K562 (cell line): ENCODE data around the gene LLGL2. TPM values are rescaled to one million over a fixed set of nuclear protein-coding genes. Genes with fewer than 3 reads are reported as not detected.

Source experiments
- CGGBP1 ChIP-seq: fragments of 250-450 bp; sonication (Bioruptor Pico); IDR thresholded peaks from 2 replicates; pipeline ENCODE4 v1.9.0; 2021; ENCODE audit warnings: mild to moderate bottlenecking
- CHD1 ChIP-seq: fragments of 200-600 bp; sonication (generic); IDR thresholded peaks from one replicate; pipeline ENCODE4 v1.6.1; 2012; ENCODE audit warnings: mild to moderate bottlenecking, moderate library complexity, low read length, inconsistent platforms
- CREM ChIP-seq: IDR thresholded peaks from 2 replicates; pipeline ENCODE4 v1.6.1; 2014; ENCODE audit warnings: antibody characterized with exemption, low read depth
- FIP1L1 ChIP-seq: fragments of 200-400 bp; formaldehyde crosslinking; IDR thresholded peaks from 2 replicates; pipeline ENCODE4 v1.6.1; 2018; ENCODE audit warnings: mild to moderate bottlenecking, low read depth, low read length; ENCODE audit not compliant: poor library complexity, severe bottlenecking
- FOXO4 ChIP-seq: fragments of 450-650 bp; formaldehyde crosslinking; IDR thresholded peaks from 2 replicates; pipeline ENCODE4 v1.4.0; 2020; ENCODE audit warnings: mild to moderate bottlenecking, moderate library complexity
- GABPA ChIP-seq: fragments of 200-800 bp; sonication (Bioruptor generic); conservative IDR thresholded peaks from 2 replicates; pipeline ENCODE4 v1.6.1; 2016; ENCODE audit warnings: low read depth, missing genetic modification characterization, missing compliant biosample characterization
- GABPB2 ChIP-seq: fragments of 250-450 bp; sonication (Bioruptor Pico); conservative IDR thresholded peaks from 2 replicates; pipeline ENCODE4 v1.5.1; 2021; ENCODE audit warnings: mild to moderate bottlenecking
- GTF2B ChIP-seq: IDR thresholded peaks from 2 replicates; pipeline ENCODE4 v1.6.1; 2011; ENCODE audit not compliant: insufficient read length; ENCODE audit errors: extremely low read depth
- HMGN3 ChIP-seq: IDR thresholded peaks from 2 replicates; pipeline ENCODE4 v1.6.1; 2011; ENCODE audit warnings: borderline replicate concordance, low read depth, mild to moderate bottlenecking, mixed read lengths, low read length; ENCODE audit not compliant: insufficient read length; ENCODE audit errors: extremely low read depth
- JUNB ChIP-seq: fragments of 450-650 bp; formaldehyde crosslinking; conservative IDR thresholded peaks from 2 replicates; pipeline ENCODE4 v1.4.0; 2020; ENCODE audit warnings: mild to moderate bottlenecking
- PCBP1 ChIP-seq: fragments of 200-400 bp; formaldehyde crosslinking; IDR thresholded peaks from 2 replicates; pipeline ENCODE4 v1.6.1; 2018; ENCODE audit warnings: mild to moderate bottlenecking, low read depth, low read length; ENCODE audit not compliant: poor library complexity, severe bottlenecking
- RB1 ChIP-seq: fragments of 450-650 bp; IDR thresholded peaks from 2 replicates; pipeline ENCODE4 v1.6.1; 2017; ENCODE audit warnings: low read depth, mild to moderate bottlenecking
- SMARCC2 ChIP-seq: fragments of 450-650 bp; IDR thresholded peaks from 2 replicates; pipeline ENCODE4 v1.6.1; 2017; ENCODE audit warnings: antibody characterized with exemption, moderate library complexity, mild to moderate bottlenecking, low read depth
- SMARCE1 ChIP-seq: fragments of 450-650 bp; IDR thresholded peaks from 2 replicates; pipeline ENCODE4 v1.7.1; 2016; ENCODE audit warnings: mild to moderate bottlenecking
- STAT5B ChIP-seq: fragments of 250-450 bp; sonication (Bioruptor Pico); IDR thresholded peaks from 2 replicates; pipeline ENCODE4 v1.8.0; 2021; ENCODE audit warnings: mild to moderate bottlenecking, inconsistent platforms
- SUPT5H ChIP-seq: fragments of 450-650 bp; IDR thresholded peaks from 2 replicates; pipeline ENCODE4 v1.6.1; 2016
- ZNF165 ChIP-seq: fragments of 250-450 bp; sonication (Bioruptor Pico); IDR thresholded peaks from 2 replicates; pipeline ENCODE4 v1.4.0; 2020; ENCODE audit warnings: borderline replicate concordance
- ZNF232 ChIP-seq: sonication (generic); formaldehyde crosslinking; IDR thresholded peaks from 2 replicates; pipeline ENCODE4 v1.8.0; 2022; ENCODE audit warnings: mild to moderate bottlenecking, missing genetic modification reagents
- ZNF764 ChIP-seq: fragments of 250-450 bp; sonication (Bioruptor Pico); IDR thresholded peaks from 2 replicates; pipeline ENCODE4 v1.4.0; 2020; ENCODE audit warnings: low read depth, mild to moderate bottlenecking, moderate library complexity
- polyA plus RNA-seq, 8 experiments: library from polyadenylated mRNA; depleted of rRNA in 4 of 8; stranded (reverse) in 5 of 8; unstranded in 3 of 8; fragments of >200 nt; fragmentation: Nextera tagmentation in 2 of 8; fragmentation: Illumina TruSeq in 1 of 8; extraction: Ambion mirVana in 2 of 8; extraction: Trizol in 1 of 8; gene quantifications; 2 replicates each; pipeline versions ENCODE4 v1.2.1 to v1.2.3, GENCODE V29; 2011 to 2014; ENCODE audit warnings: inconsistent platforms in 1 of 8, missing spikeins in 1 of 8
- total RNA-seq, 7 experiments: library from RNA; depleted of rRNA in 6 of 7; stranded (reverse); fragments of >200 nt in 6 of 7; fragmentation: Illumina TruSeq in 2 of 7; extraction: Trizol in 2 of 7; gene quantifications; 2 replicates each; pipeline versions ENCODE4 v1.2.1 to v1.2.3, GENCODE V29; 2011 to 2021; ENCODE audit warnings: low replicate concordance in 1 of 7
- TF ChIP-seq, protein P1 (sequence below): fragments of 250-450 bp; sonication (Bioruptor Pico); IDR thresholded peaks from 2 replicates; pipeline ENCODE4 v1.4.0; 2020

LLGL2 gene
- total and polyA plus RNA-seq, 9 of the 15 experiments (the other 6 are each of a cell fraction or from before 2014, with no cell fraction given) = 0.32 to 24.4 (median 10.2) TPM

GRCh38 chr17:75515496-75516254 lies 9.8 kb upstream of the LLGL2 start, which contains the start of gene CASKIN2 (continued):
- TF ChIP-seq GTF2B = no peak
- no peak for TF ChIP-seq CGGBP1 (CRISPR knock-in tag)
- peak; percentile 70 for TF ChIP-seq GABPA (tag)
- TF ChIP-seq HMGN3 = peak; percentile 20
- TF ChIP-seq FIP1L1 = peak; percentile 81
- TF ChIP-seq SMARCE1 = peak; percentile 61; the same call in 1 of the 2 replicates
- no peak for TF ChIP-seq SUPT5H
- no peak for TF ChIP-seq PCBP1
- no peak for TF ChIP-seq FOXO4
- 0 out of 2 replicates have a peak, but pooled peaks have one; percentile 54 for TF ChIP-seq ZNF764 (CRISPR knock-in tag)
- peak; percentile 82 for TF ChIP-seq RB1
- peak; percentile 71 for TF ChIP-seq CHD1
- TF ChIP-seq CREM = peak; percentile 63; the same call in 1 of the 2 replicates
- TF ChIP-seq STAT5B (CRISPR knock-in tag) = no peak
- TF ChIP-seq SMARCC2 = peak; percentile 37; the same call in 1 of the 2 replicates
- TF ChIP-seq ZNF165 (CRISPR knock-in tag) = 0 out of 2 replicates have a peak, but pooled peaks have one; percentile 47
- no peak for TF ChIP-seq JUNB (CRISPR knock-in tag)
- TF ChIP-seq, protein P1, sequence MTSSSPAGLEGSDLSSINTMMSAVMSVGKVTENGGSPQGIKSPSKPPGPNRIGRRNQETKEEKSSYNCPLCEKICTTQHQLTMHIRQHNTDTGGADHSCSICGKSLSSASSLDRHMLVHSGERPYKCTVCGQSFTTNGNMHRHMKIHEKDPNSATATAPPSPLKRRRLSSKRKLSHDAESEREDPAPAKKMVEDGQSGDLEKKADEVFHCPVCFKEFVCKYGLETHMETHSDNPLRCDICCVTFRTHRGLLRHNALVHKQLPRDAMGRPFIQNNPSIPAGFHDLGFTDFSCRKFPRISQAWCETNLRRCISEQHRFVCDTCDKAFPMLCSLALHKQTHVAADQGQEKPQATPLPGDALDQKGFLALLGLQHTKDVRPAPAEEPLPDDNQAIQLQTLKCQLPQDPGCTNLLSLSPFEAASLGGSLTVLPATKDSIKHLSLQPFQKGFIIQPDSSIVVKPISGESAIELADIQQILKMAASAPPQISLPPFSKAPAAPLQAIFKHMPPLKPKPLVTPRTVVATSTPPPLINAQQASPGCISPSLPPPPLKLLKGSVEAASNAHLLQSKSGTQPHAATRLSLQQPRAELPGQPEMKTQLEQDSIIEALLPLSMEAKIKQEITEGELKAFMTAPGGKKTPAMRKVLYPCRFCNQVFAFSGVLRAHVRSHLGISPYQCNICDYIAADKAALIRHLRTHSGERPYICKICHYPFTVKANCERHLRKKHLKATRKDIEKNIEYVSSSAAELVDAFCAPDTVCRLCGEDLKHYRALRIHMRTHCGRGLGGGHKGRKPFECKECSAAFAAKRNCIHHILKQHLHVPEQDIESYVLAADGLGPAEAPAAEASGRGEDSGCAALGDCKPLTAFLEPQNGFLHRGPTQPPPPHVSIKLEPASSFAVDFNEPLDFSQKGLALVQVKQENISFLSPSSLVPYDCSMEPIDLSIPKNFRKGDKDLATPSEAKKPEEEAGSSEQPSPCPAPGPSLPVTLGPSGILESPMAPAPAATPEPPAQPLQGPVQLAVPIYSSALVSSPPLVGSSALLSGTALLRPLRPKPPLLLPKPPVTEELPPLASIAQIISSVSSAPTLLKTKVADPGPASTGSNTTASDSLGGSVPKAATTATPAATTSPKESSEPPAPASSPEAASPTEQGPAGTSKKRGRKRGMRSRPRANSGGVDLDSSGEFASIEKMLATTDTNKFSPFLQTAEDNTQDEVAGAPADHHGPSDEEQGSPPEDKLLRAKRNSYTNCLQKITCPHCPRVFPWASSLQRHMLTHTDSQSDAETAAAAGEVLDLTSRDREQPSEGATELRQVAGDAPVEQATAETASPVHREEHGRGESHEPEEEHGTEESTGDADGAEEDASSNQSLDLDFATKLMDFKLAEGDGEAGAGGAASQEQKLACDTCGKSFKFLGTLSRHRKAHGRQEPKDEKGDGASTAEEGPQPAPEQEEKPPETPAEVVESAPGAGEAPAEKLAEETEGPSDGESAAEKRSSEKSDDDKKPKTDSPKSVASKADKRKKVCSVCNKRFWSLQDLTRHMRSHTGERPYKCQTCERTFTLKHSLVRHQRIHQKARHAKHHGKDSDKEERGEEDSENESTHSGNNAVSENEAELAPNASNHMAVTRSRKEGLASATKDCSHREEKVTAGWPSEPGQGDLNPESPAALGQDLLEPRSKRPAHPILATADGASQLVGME (CRISPR knock-in tag) = peak; percentile 36; the same call in 1 of the 2 replicates
- no peak for TF ChIP-seq GABPB2 (CRISPR knock-in tag)
- TF ChIP-seq ZNF232 (CRISPR knock-in tag) = peak; percentile 96
